Non-pigmented ciliary epithelial cell (primary cell): ENCODE results near the gene CASTOR2.
"Not testable (repeated sequence)": the region's sequence is repeated elsewhere in the genome, so short reads cannot be mapped to it uniquely, and the experiment has no call there.

Source experiments
- DNase-seq: peaks from one replicate; pipeline ENCODE4 v3.0.0-alpha.2; 2010; ENCODE audit warnings: low read depth

CASTOR2 gene

DNA sequence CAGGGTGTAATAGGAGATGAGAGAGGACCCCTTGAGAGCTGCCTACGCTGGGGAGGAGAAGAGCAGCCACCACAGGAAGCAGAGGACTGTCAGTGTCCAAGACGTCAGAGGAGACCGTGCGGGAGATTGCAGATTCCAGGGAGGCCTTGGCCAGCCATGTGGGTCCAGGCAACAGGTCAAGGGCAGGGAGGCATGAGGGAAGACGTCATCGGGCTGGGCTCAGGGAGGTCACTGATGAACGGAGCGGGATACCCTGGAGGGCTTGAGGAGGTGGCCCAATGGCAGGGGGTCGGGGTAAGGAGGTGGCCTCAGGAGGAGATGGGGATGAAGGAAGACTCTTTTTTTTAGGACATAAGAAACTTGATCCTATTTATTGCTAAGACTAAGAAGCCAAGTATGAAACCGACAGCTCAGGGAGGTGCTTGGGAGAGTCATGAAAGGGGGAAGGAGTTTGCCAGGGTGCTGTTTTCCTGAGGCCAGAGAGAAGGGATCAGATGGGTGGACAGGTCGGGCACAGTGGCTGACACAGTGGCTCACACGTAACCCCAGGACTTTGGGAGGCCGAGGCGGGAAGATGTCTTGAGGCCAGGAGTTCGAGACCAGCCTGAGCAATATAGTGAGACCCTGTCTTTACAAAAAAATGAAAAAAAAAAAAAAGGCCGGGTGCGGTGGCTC, 30.5 kb downstream of the CASTOR2 start:
- not testable (repeated sequence) for DNase-seq

DNA sequence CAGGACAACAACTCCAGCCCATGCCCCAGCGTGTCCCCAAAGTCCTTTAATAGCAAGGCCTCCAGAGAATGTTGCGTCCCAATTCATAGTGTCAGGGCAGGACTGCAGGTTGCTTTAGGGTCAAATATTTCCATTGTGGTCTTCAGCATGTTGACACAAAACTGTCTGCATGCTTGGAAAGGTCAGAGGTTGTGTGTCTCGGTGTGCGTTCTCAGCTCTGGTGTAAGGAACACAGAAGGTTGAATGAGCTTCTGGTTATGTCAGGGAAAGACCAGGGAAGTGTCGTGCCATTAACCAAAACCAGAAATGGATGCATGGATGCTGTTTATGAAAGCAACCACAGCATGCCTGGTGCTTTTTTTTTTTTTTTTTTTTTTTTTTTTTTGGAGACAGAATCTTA, 31.9 kb downstream of the CASTOR2 start:
- not testable (repeated sequence) for DNase-seq

DNA sequence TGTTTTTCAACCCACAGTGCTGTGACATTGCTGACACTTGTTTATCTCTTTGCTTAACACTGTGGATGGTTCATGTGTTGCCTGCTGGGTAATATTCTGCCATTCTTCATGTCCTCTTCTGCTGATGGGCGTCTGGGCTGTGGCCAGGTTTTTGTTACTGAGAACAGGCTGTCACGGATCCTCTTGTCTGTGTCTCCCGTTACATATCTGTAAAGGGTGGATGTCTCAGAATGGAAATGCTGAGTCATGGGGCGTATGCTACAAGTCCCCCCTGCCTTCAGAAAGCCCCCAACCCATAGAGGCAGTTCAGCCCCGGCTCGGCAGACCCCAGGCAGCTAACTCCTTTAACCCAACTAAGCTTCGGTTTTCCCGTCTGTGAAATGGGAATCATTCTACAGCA, 33.3 kb downstream of the CASTOR2 start:
- DNase-seq: not testable (repeated sequence)

- DNase-seq: not testable (repeated sequence)
These were observed 36.9 kb downstream of the CASTOR2 start for GRCh38 chr7:75001356-75001755.

DNA sequence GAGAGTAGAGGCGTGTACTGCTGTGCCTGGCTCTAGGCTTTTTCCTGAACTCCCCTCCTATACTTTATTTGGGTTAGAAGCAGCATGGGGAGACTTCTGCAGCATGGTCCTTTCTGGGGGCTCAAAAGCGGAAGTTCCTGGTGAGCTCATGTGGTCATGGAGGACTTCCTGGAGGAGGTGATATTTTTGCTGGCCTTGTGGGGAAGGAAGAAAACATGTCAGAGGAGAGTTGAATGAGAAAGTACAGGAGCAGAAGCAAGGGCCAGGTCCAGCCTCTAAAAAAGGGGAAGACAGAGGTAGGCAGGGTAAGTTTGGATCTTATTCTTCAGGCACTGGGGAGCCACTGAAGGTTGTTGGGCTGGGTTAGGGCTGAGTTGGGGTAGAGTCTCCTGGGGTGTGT, 45.5 kb downstream of the CASTOR2 start:
- DNase-seq: no peak

DNA sequence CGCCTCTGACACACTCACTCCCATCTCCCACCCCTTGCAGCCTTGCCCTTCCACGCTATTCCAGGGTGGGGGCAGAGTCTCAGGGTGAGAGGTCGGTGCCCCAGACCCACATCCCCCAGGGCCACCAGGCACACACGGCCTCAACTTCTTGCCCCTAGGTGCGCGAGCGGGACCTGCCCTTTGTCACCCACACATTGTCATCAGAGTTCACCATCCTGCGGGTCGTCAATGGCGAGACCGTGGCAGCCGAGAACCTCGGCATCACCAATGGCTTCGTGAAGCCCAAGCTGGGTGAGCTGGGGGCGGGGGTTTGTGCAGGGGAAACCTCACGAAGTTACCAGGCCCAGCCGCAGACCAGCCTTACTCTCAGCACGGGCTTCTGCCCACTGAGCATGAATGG, 53.3 kb downstream of the CASTOR2 start:
- no peak for DNase-seq

GRCh38 chr7:75018570-75019364, 54.3 kb downstream of the CASTOR2 start:
- no peak for DNase-seq

DNA sequence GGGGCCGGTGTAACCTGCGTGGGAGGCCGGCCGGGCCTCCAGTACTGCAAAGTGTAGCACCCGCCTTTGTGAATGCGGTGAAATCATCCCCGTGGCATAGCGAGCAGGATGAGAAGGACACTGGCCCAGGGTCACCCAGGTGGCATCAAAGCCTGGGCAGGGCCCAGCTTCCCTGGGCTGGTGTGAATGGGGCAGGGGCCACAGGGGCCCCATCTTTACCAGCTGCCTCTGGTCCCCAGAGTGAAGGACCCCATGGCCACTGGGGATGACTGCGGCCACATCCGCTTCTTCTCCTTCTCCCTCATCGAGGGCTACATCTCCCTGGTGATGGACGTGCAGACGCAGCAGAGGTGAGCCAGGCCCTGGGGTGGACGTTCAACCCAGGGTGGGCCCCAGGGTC, 55.3 kb downstream of the CASTOR2 start:
- DNase-seq: no peak

GRCh38 chr7:75024922-75025321, 60.4 kb downstream of the CASTOR2 start:
- DNase-seq: no peak

DNA sequence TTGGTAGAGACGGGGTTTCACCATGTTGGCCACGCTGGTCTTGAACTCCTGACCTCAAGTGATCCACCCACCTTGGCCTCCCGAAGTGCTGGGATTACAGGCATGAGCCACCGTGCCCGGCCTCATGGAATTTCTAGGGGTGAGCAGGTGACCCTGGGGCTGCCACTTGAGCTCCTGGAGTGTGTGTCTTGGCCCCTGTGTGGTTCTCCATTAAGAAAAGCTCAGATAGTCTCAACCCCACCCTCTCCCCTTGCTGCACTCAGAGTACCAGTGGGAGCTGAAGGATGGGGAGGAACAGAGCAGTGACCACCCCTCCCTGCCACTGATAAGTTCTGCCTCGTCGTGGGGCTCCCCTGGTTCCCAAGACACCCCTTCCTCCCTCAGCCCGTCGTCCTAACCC, 63.8 kb downstream of the CASTOR2 start:
- no peak for DNase-seq

DNA sequence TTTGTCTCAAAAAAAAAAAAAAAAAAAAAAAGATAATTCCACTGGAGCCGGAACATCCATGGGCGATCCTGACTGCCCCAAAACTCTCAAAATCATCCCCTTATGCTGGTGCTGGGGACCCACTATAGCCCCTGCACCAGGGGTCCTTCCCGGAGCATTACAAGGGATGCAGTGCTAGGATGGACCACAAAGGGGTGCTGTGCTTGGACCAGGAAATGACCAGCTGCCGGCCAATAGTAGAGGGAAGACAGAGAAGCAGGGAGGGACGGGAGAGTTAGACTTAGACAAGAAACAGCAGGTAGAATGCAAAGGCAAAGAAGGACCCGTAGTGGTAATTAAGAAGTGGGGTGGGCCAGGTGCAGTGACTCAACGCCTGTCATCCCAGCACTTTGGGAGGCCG, 68.6 kb downstream of the CASTOR2 start:
- no peak for DNase-seq

- DNase-seq: no peak
These were observed 69.3 kb downstream of the CASTOR2 start for GRCh38 chr7:75033826-75034225.

DNA sequence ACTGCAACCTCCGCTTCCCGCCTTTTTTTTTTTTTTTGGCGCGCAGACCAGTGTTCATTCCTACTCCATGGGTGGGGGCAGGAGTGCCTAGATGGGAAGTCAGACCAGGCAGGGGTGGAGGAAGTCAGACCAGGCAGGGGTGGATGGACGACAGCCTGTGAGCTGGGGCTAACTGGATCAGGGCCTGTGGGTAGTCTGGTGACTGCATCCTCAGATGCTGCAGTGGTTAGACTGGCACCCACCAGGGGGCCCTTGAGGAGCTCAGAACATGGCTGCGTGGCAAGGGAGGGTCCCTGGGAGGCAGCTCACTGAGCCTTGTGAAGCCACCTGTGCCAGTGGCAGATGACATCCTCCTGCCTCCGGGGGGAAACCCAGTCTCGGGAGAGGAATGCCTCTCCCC, 74.0 kb downstream of the CASTOR2 start:
- no peak for DNase-seq

GRCh38 chr7:75039166-75039565, 74.7 kb downstream of the CASTOR2 start:
- no peak for DNase-seq

GRCh38 chr7:75039709-75040108, 75.2 kb downstream of the CASTOR2 start:
- no peak for DNase-seq

DNA sequence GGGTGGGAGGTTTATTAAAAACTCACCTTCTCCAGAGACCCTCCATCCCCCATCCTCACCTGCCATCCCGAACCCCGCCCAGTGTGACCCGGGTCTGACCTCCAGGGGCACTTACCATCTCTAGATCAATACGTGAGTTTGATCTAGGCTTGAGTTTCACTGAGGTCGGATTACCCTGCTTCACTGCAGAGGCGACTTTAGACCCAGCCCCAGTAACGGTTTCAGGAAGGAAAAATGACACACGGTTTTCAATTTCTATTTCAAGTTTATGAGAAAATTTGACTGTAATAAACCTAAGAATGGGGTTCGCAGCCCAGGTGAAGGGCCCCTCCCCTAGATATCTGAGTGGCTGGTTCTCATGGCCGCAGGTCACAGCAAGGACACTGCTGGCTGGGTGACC, 76.0 kb downstream of the CASTOR2 start:
- DNase-seq: no peak

GRCh38 chr7:75042286-75042685, 77.8 kb downstream of the CASTOR2 start:
- DNase-seq: no peak

DNA sequence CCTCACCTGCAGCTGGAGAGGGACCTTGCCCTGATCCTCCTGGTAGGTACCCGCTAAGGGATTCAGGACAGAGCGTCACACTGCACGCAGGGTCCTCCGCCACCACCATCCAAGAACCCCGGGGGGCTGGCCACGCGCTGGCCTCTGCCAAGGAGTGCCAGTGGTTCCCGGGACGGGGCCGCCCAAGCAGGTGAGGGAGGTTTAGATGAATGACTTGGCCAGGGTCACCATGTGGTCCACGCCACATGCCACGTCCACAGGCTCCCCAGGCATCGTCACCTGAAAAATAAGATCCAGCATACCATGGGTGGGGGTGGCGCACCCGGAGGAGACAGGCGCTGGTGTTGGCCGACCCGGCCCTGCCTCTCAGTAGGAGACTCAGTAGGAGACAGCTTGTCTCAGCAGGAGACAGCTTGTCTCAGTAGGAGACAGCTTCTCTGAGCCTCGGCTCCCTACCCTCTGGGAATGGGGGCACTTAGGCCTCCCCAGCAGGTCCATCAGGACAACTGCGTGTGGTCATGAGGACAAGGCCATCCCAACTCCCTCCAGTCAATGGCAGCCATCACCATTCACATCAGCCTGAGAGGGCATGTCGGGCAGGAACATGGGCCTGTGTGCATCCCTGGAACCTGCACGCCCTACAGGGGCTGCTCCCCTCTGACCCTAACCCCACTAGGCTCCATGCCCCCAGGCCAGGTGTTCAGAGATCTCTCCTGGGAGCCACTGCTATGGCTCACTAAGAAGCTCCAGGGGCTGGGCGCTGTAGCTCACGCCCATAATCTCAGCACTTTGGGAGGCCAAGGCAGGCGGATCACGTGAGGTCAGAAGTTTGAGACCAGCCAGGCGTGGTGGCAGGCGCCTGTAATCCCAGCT, 78.6 kb downstream of the CASTOR2 start:
- DNase-seq: no peak

- DNase-seq: no peak
These were observed 81.4 kb downstream of the CASTOR2 start for GRCh38 chr7:75045881-75046280.

- no peak for DNase-seq
These were observed 84.2 kb downstream of the CASTOR2 start for GRCh38 chr7:75048435-75049379.

- no peak for DNase-seq
These were observed 85.3 kb downstream of the CASTOR2 start for GRCh38 chr7:75049817-75050216.

DNA sequence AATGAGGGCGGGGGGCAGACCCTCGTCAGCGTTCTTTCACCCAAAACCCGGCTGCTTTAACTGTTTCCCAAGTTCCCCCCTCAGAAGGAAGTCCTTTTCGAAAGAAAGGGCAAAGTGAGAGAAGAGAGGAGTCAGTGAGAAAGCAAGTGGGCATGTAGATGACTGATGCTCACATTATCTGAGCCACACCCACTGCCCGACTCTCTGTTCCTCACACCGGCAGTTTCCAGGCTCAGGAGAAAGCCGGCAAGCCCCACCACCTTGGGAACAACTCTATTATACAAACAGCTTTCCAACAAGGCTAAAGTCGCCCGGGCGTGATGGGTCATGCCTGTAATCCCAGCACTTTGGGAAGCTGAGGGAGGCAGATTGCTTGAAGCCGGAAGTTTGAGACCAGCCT, 86.0 kb downstream of the CASTOR2 start:
- DNase-seq: no peak
